ENCODE measurements around the gene LILRB3.
"Not testable (repeated sequence)": the region's sequence is repeated elsewhere in the genome, so short reads cannot be mapped to it uniquely, and the experiment has no call there.

LILRB3 gene

GRCh38 chr19:54197121-54197520 is 25.7 kb downstream of the LILRB3 start:
- no peak overlapping the region for H3K4me3 ChIP-seq (ENCODE audit: low read length)
- DNase-seq (ENCODE audit: low read depth, low spot score): no peak

GRCh38 chr19:54196536-54196935 is 26.3 kb downstream of the LILRB3 start:
- no peak overlapping the region for H3K4me3 ChIP-seq (ENCODE audit: low read length)
- DNase-seq (ENCODE audit: low read depth, low spot score): no peak

GRCh38 chr19:54194463-54194862 is 28.3 kb downstream of the LILRB3 start:
- DNase-seq (ENCODE audit: low read depth, low spot score): not testable (repeated sequence)

GRCh38 chr19:54193011-54193410 is 29.8 kb downstream of the LILRB3 start:
- H3K4me3 ChIP-seq (ENCODE audit: low read length): no peak overlapping the region
- no peak for DNase-seq (ENCODE audit: low read depth, low spot score)

More at GRCh38 chr19:54194463-54194862, 28.3 kb downstream of the LILRB3 start:
- not testable (repeated sequence) for H3K4me3 ChIP-seq (ENCODE audit: low read length)

- H3K4me3 ChIP-seq (ENCODE audit: low read length): peak overlapping the region; percentile 82
- DNase-seq (ENCODE audit: low read depth, low spot score): no peak
These were observed 30.9 kb downstream of the LILRB3 start for GRCh38 chr19:54191811-54192453.

- H3K4me3 ChIP-seq (ENCODE audit: low read length): peak within 1 kb of the TSS; percentile 82
- DNase-seq (ENCODE audit: low read depth, low spot score): peak; percentile 82
These were observed 31.6 kb downstream of the LILRB3 start, which contains the start of gene TSEN34 for GRCh38 chr19:54191011-54191810. Gene TSEN34 (plus strand): TSS chr19:54191308. CDS start chr19:54191365, 57 bp downstream.

- peak; percentile 99 for DNase-seq (ENCODE audit: low read depth, low spot score)
- H3K4me3 ChIP-seq (ENCODE audit: low read length): peak overlapping the region; percentile 82
These were observed 32.2 kb downstream of the LILRB3 start for GRCh38 chr19:54190503-54191010.

GRCh38 chr19:54189735-54190502 is 32.9 kb downstream of the LILRB3 start:
- peak overlapping the region; percentile 65 for H3K4me3 ChIP-seq (ENCODE audit: low read length)
- DNase-seq (ENCODE audit: low read depth, low spot score): peak; percentile 100

GRCh38 chr19:54189145-54189734 is 33.6 kb downstream of the LILRB3 start, which contains the start of gene MBOAT7:
Gene MBOAT7 (minus strand): TSS chr19:54189580. CDS start chr19:54188508, 1,072 bp downstream.
- H3K4me3 ChIP-seq (ENCODE audit: low read length): peak within 1 kb of the TSS; percentile 65
- no peak for DNase-seq (ENCODE audit: low read depth, low spot score)

GRCh38 chr19:54188215-54188871 is 34.5 kb downstream of the LILRB3 start:
- H3K4me3 ChIP-seq (ENCODE audit: low read length): peak overlapping the region; percentile 59
- peak; percentile 54 for DNase-seq (ENCODE audit: low read depth, low spot score)

- DNase-seq (ENCODE audit: low read depth, low spot score): no peak
- no peak overlapping the region for H3K4me3 ChIP-seq (ENCODE audit: low read length)
These were observed 35.8 kb downstream of the LILRB3 start for GRCh38 chr19:54186934-54187381.

GRCh38 chr19:54186351-54186750 is 36.5 kb downstream of the LILRB3 start:
- H3K4me3 ChIP-seq (ENCODE audit: low read length): no peak overlapping the region
- no peak for DNase-seq (ENCODE audit: low read depth, low spot score)

GRCh38 chr19:54183431-54183830 is 39.4 kb downstream of the LILRB3 start:
- no peak overlapping the region for H3K4me3 ChIP-seq (ENCODE audit: low read length)
- no peak for DNase-seq (ENCODE audit: low read depth, low spot score)

GRCh38 chr19:54181894-54182293 is 40.9 kb downstream of the LILRB3 start:
- not testable (repeated sequence) for H3K4me3 ChIP-seq (ENCODE audit: low read length); DNase-seq (ENCODE audit: low read depth, low spot score)

- H3K4me3 ChIP-seq (ENCODE audit: low read length): no peak overlapping the region
- no peak for DNase-seq (ENCODE audit: low read depth, low spot score)
These were observed 42.1 kb downstream of the LILRB3 start for GRCh38 chr19:54180691-54181091.

- no peak overlapping the region for H3K4me3 ChIP-seq (ENCODE audit: low read length)
- no peak for DNase-seq (ENCODE audit: low read depth, low spot score)
These were observed 42.8 kb downstream of the LILRB3 start for GRCh38 chr19:54179921-54180461.

- DNase-seq (ENCODE audit: low read depth, low spot score): no peak
- no peak overlapping the region for H3K4me3 ChIP-seq (ENCODE audit: low read length)
These were observed 43.5 kb downstream of the LILRB3 start for GRCh38 chr19:54179262-54179852.

Data from Jurkat, Clone E6-1 (cell line).